Natural killer cell treated with Interleukin-12 subunit alpha and Interleukin-12 subunit beta and Interleukin-15 and Interleukin-18, amount 100 ng/mL, for 72 hours (primary cell): ENCODE measurements around the gene WRNIP1. TPM values are rescaled to one million over a fixed set of nuclear protein-coding genes. Genes with fewer than 3 reads are reported as not detected.

Source experiments
- ATAC-seq, 2 donors: fragments of 150-1000 bp; cut with Tn5 transposase in 1 of 2; sonication (Bioruptor Pico), chemical (Tn5 transposase) in 1 of 2; 2 replicates each; pipeline ENCODE4 v1.10.0; 2021
- DNase-seq: peaks from one replicate; pipeline ENCODE4 v3.0.0; 2022; ENCODE audit warnings: low spot score
- H3K27ac Mint-ChIP-seq, 2 donors: 1 replicate in 1 of 2; 2 replicates in 1 of 2; pipeline ENCODE4 v1.8.0; 2022; ENCODE audit warnings: mixed read lengths in 2 of 2, mild to moderate bottlenecking in 1 of 2, moderate library complexity in 1 of 2
- H3K27me3 Mint-ChIP-seq, 2 donors: 1 replicate in 1 of 2; 2 replicates in 1 of 2; pipeline ENCODE4 v1.8.0; 2022; ENCODE audit warnings: mixed read lengths in 2 of 2
- H3K36me3 Mint-ChIP-seq: one replicate; pipeline ENCODE4 v1.8.0; 2022; ENCODE audit warnings: mixed read lengths
- H3K4me1 Mint-ChIP-seq, 2 donors: 1 replicate in 1 of 2; 2 replicates in 1 of 2; pipeline ENCODE4 v1.8.0; 2022; ENCODE audit warnings: low read depth in 2 of 2, mixed read lengths in 2 of 2, mild to moderate bottlenecking in 1 of 2
- H3K4me3 Mint-ChIP-seq: one replicate; pipeline ENCODE4 v1.8.0; 2022; ENCODE audit warnings: mixed read lengths
- H3K9me3 Mint-ChIP-seq: 2 replicates; pipeline ENCODE4 v1.8.0; 2022; ENCODE audit warnings: mixed read lengths
- total RNA-seq, 2 donors: library from RNA; stranded (reverse); gene quantifications; one replicate each; pipeline ENCODE4 v1.2.3, GENCODE V29; 2022

The WRNIP1 gene
- total RNA-seq, 2 donors from 2014 or later, result 54.5 to 57.8 TPM

GRCh38 chr6:2772840-2773239 lies 7.6 kb downstream of the WRNIP1 start:
- DNase-seq (no peak), ATAC-seq (no peak)
- Mint-ChIP-seq H3K36me3 (peaks cover 23% of the 10 kb centered on the region), H3K27ac (no peak overlapping the region), H3K4me3 (no peak overlapping the region), H3K4me1 (peaks cover 40 to 52% of the 10 kb centered on the region in 2 donors), H3K27me3 (no peaks in the 10 kb centered on the region), H3K9me3 (no peaks in the 10 kb centered on the region)

- Mint-ChIP-seq H3K27ac (no peak overlapping the region), H3K27me3 (no peaks in the 10 kb centered on the region), H3K36me3 (peaks cover 20% of the 10 kb centered on the region), H3K4me3 (no peak overlapping the region), H3K4me1 (peaks cover 37 to 46% of the 10 kb centered on the region in 2 donors), H3K9me3 (no peaks in the 10 kb centered on the region)
- DNase-seq, result no peak
- ATAC-seq, result no peak
Measured at GRCh38 chr6:2773449-2773848, 8.3 kb downstream of the WRNIP1 start.

- H3K4me3 Mint-ChIP-seq, result no peak overlapping the region
- no peak for ATAC-seq
- H3K9me3 Mint-ChIP-seq, result no peaks in the 10 kb centered on the region
- no peak overlapping the region for H3K27ac Mint-ChIP-seq
- DNase-seq, result no peak
- peaks cover 32 to 37% of the 10 kb centered on the region in 2 donors for H3K4me1 Mint-ChIP-seq
- no peaks in the 10 kb centered on the region for H3K27me3 Mint-ChIP-seq
- H3K36me3 Mint-ChIP-seq, result peaks cover 15% of the 10 kb centered on the region
Measured at GRCh38 chr6:2775003-2775402, 9.8 kb downstream of the WRNIP1 start.

- Mint-ChIP-seq H3K36me3 (peaks cover 10% of the 10 kb centered on the region), H3K4me1 (peaks cover 25 to 30% of the 10 kb centered on the region in 2 donors), H3K4me3 (no peak overlapping the region), H3K27me3 (no peaks in the 10 kb centered on the region), H3K9me3 (no peaks in the 10 kb centered on the region), H3K27ac (no peak overlapping the region)
- ATAC-seq (no peak), DNase-seq (no peak)
Measured at GRCh38 chr6:2777249-2777648, 12.1 kb downstream of the WRNIP1 start.

- DNase-seq (no peak), ATAC-seq (no peak)
- Mint-ChIP-seq H3K9me3 (no peaks in the 10 kb centered on the region), H3K4me3 (no peak overlapping the region), H3K27me3 (no peaks in the 10 kb centered on the region), H3K36me3 (peaks cover 6% of the 10 kb centered on the region), H3K27ac (no peak overlapping the region), H3K4me1 (peaks cover 19 to 33% of the 10 kb centered on the region in 2 donors)
Measured at GRCh38 chr6:2780102-2780737, 15.0 kb downstream of the WRNIP1 start.

- no peaks in the 10 kb centered on the region for H3K27me3 Mint-ChIP-seq
- H3K4me3 Mint-ChIP-seq, result no peak overlapping the region
- peaks cover 4% of the 10 kb centered on the region for H3K36me3 Mint-ChIP-seq
- H3K27ac Mint-ChIP-seq, result no peak overlapping the region
- H3K4me1 Mint-ChIP-seq, result peaks cover 23 to 32% of the 10 kb centered on the region in 2 donors
- H3K9me3 Mint-ChIP-seq, result no peaks in the 10 kb centered on the region
- DNase-seq, result no peak
- ATAC-seq, result peak in 1 of 2 donors; percentile 29
Measured at GRCh38 chr6:2781685-2782355, 16.6 kb downstream of the WRNIP1 start.

- H3K36me3 Mint-ChIP-seq, result peaks cover 4% of the 10 kb centered on the region
- peaks cover 22 to 35% of the 10 kb centered on the region in 2 donors for H3K4me1 Mint-ChIP-seq
- no peak for DNase-seq
- no peak overlapping the region for H3K27ac Mint-ChIP-seq
- H3K9me3 Mint-ChIP-seq, result no peaks in the 10 kb centered on the region
- H3K4me3 Mint-ChIP-seq, result no peak overlapping the region
- ATAC-seq, result no peak
- H3K27me3 Mint-ChIP-seq, result no peaks in the 10 kb centered on the region
Measured at GRCh38 chr6:2782356-2782708, 17.1 kb downstream of the WRNIP1 start.

- Mint-ChIP-seq H3K4me1 (peaks cover 17 to 34% of the 10 kb centered on the region in 2 donors), H3K27me3 (no peaks in the 10 kb centered on the region), H3K27ac (peak overlapping the region in 1 of 2 donors; percentile 13), H3K4me3 (no peak overlapping the region), H3K36me3 (no peaks in the 10 kb centered on the region), H3K9me3 (no peaks in the 10 kb centered on the region)
- no peak for DNase-seq
- no peak for ATAC-seq
Measured at GRCh38 chr6:2782825-2783187, 17.6 kb downstream of the WRNIP1 start.

GRCh38 chr6:2783188-2783963 lies 18.2 kb downstream of the WRNIP1 start:
- DNase-seq (no peak), ATAC-seq (peak in 1 of 2 donors; percentile 45)
- H3K4me1 Mint-ChIP-seq, result peaks cover 17 to 32% of the 10 kb centered on the region in 2 donors
- no peak overlapping the region for H3K4me3 Mint-ChIP-seq
- H3K9me3 Mint-ChIP-seq, result no peaks in the 10 kb centered on the region
- peak overlapping the region in 1 of 2 donors; percentile 13 for H3K27ac Mint-ChIP-seq
- no peaks in the 10 kb centered on the region for H3K36me3 Mint-ChIP-seq
- no peaks in the 10 kb centered on the region for H3K27me3 Mint-ChIP-seq

GRCh38 chr6:2784061-2784460 lies 18.9 kb downstream of the WRNIP1 start:
- H3K27me3 Mint-ChIP-seq, result no peaks in the 10 kb centered on the region
- H3K9me3 Mint-ChIP-seq, result no peaks in the 10 kb centered on the region
- H3K4me1 Mint-ChIP-seq, result peaks cover 17 to 29% of the 10 kb centered on the region in 2 donors
- DNase-seq, result no peak
- H3K4me3 Mint-ChIP-seq, result no peak overlapping the region
- H3K27ac Mint-ChIP-seq, result peak overlapping the region in 1 of 2 donors; percentile 13
- ATAC-seq, result peak; percentile 64 to 65
- no peaks in the 10 kb centered on the region for H3K36me3 Mint-ChIP-seq

- Mint-ChIP-seq H3K9me3 (no peaks in the 10 kb centered on the region), H3K36me3 (no peaks in the 10 kb centered on the region), H3K4me1 (peaks cover 17 to 28% of the 10 kb centered on the region in 2 donors), H3K27ac (no peak overlapping the region), H3K27me3 (no peaks in the 10 kb centered on the region), H3K4me3 (no peak overlapping the region)
- ATAC-seq (no peak), DNase-seq (no peak)
Measured at GRCh38 chr6:2784930-2785329, 19.7 kb downstream of the WRNIP1 start.

- H3K27ac Mint-ChIP-seq, result peak overlapping the region in 1 of 2 donors; percentile 32
- DNase-seq (no peak), ATAC-seq (no peak)
- no peak overlapping the region for H3K4me3 Mint-ChIP-seq
- peaks cover 24 to 35% of the 10 kb centered on the region in 2 donors for H3K4me1 Mint-ChIP-seq
- H3K36me3 Mint-ChIP-seq, result no peaks in the 10 kb centered on the region
- no peaks in the 10 kb centered on the region for H3K27me3 Mint-ChIP-seq
- no peaks in the 10 kb centered on the region for H3K9me3 Mint-ChIP-seq
Measured at GRCh38 chr6:2786269-2786668, 21.1 kb downstream of the WRNIP1 start.

- H3K27me3 Mint-ChIP-seq, result no peaks in the 10 kb centered on the region
- H3K4me3 Mint-ChIP-seq, result peak overlapping the region; percentile 83
- H3K27ac Mint-ChIP-seq, result peak overlapping the region; percentile 94 to 95
- DNase-seq (peak; percentile 72), ATAC-seq (peak; percentile 57 to 62)
- no peaks in the 10 kb centered on the region for H3K9me3 Mint-ChIP-seq
- H3K36me3 Mint-ChIP-seq, result no peaks in the 10 kb centered on the region
- H3K4me1 Mint-ChIP-seq, result peaks cover 50% of the 10 kb centered on the region in 2 donors
Measured at GRCh38 chr6:2790588-2791449, 25.6 kb downstream of the WRNIP1 start.
